ENCODE data around the gene NNAT. TPM values are rescaled to one million over a fixed set of nuclear protein-coding genes. Genes with fewer than 3 reads are reported as not detected.
"Not testable (repeated sequence)": the region's sequence is repeated elsewhere in the genome, so short reads cannot be mapped to it uniquely, and the experiment has no call there.

The NNAT gene
- total RNA-seq, 1 donor from 2014 or later: 0.83 TPM

DNA sequence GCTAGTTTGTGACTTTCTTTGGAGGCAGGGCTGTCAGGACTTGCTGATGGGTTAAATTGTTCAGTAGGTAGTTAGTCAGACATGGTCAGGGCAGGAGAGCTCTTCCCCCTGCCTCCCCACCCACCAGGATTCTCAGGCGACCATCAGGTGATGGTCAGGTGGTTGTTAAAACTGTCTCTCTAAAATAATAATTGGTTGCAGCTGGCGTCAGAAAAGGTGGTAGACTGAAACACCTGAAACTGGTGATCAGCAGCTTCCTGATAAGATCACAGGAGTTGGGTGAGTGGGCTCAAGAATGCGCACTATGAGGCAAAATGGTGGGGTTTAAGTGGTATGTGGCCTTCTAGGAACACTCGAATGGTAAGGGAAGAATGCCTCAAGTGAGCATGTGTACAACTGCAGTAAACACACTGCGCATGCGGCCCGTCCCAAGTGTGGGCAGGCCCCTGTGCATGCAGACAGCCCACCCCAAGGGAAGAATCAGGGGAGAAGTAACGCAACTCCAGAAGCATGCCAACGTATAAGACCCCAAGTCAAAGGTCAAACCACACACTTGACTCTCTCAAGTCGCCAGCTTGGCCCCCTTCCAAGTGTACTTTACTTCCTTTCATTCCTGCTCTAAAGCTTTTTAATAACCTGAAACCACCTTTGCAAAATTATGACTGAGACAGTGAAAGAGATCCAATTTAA is 14.5 kb downstream of the NNAT start:
- TF ChIP-seq, protein P1, sequence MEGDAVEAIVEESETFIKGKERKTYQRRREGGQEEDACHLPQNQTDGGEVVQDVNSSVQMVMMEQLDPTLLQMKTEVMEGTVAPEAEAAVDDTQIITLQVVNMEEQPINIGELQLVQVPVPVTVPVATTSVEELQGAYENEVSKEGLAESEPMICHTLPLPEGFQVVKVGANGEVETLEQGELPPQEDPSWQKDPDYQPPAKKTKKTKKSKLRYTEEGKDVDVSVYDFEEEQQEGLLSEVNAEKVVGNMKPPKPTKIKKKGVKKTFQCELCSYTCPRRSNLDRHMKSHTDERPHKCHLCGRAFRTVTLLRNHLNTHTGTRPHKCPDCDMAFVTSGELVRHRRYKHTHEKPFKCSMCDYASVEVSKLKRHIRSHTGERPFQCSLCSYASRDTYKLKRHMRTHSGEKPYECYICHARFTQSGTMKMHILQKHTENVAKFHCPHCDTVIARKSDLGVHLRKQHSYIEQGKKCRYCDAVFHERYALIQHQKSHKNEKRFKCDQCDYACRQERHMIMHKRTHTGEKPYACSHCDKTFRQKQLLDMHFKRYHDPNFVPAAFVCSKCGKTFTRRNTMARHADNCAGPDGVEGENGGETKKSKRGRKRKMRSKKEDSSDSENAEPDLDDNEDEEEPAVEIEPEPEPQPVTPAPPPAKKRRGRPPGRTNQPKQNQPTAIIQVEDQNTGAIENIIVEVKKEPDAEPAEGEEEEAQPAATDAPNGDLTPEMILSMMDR (IDR thresholded peaks at IDR 0.05): no peak
- Histone ChIP-seq H3K9me3 (no peaks in the 10 kb centered on the region), H3K4me1 (peaks cover 8% of the 10 kb centered on the region), H3K27me3 (ENCODE audit: low read depth) (peaks cover 4% of the 10 kb centered on the region), H3K27ac (no peak overlapping the region), H3K36me3 (no peaks in the 10 kb centered on the region), H3K4me3 (no peak overlapping the region)
- no peak for DNase-seq
- intact Hi-C loops (cut with DNase I): loop anchor here (10.0 kb wide), 2 partner anchors 261 to 331 kb away; no protein-coding TSS in a partner anchor
- ATAC-seq: peak; percentile 23 to 53

DNA sequence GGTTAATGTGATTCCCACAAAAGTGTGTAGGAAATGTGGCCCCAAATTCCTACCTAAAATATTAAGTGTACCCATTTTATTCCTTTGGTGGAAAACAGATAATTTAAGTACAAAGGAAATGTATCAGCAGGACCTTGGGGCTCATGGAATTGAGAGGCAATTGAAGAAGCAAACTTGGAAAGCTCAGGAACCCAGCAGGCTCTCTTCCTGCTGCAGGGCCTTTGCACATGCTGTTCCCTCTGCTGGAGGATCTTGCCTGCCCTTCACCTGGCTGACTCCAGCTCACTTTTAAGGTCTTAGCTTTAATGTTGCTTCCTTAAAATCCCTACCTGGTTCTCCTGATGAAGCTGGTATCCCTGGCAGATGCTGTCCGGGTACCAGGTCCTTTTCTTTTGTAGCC is 16.5 kb downstream of the NNAT start:
- intact Hi-C loops (cut with DNase I): loop anchor here (10.0 kb wide), 2 partner anchors 263 to 333 kb away; no protein-coding TSS in a partner anchor

DNA sequence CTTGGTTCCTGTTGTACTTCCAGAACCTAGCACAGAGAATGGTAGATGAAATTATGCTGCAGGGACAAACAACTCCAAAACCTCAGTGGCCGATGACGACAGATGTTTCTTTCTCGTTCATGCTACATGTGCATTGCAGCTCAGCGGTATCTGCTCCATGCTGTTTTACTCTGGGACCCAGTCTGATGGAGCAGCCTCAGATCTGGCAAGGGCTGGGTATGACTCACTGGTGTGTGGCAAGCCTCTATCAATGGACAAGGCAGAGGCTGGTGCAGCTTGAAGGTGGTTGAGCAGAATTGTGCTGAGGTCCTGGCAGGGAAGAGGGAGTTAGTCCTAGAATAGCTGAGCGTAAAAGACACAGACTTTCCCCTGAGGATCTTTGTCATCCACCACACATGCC is 17.0 kb downstream of the NNAT start:
- ATAC-seq (no peak), DNase-seq (no peak)
- Histone ChIP-seq H3K27me3 (ENCODE audit: low read depth) (peaks cover 4% of the 10 kb centered on the region), H3K4me1 (peaks cover 8% of the 10 kb centered on the region), H3K4me3 (no peak overlapping the region), H3K36me3 (no peaks in the 10 kb centered on the region), H3K9me3 (no peaks in the 10 kb centered on the region), H3K27ac (no peak overlapping the region)
- intact Hi-C loops (cut with DNase I): loop anchor here (10.0 kb wide), 2 partner anchors 263 to 333 kb away; no protein-coding TSS in a partner anchor
- TF ChIP-seq, protein P1 (IDR thresholded peaks at IDR 0.05): no peak

More for the DNA sequence above, 16.5 kb downstream of the NNAT start:
- no peaks in the 10 kb centered on the region for H3K9me3 ChIP-seq
- ATAC-seq (no peak), DNase-seq (no peak)
- H3K27ac ChIP-seq: no peak overlapping the region
- no peaks in the 10 kb centered on the region for H3K36me3 ChIP-seq
- TF ChIP-seq, protein P1 (IDR thresholded peaks at IDR 0.05): no peak
- H3K4me3 ChIP-seq: no peak overlapping the region
- peaks cover 4% of the 10 kb centered on the region for H3K27me3 ChIP-seq (ENCODE audit: low read depth)
- H3K4me1 ChIP-seq: peaks cover 8% of the 10 kb centered on the region

DNA sequence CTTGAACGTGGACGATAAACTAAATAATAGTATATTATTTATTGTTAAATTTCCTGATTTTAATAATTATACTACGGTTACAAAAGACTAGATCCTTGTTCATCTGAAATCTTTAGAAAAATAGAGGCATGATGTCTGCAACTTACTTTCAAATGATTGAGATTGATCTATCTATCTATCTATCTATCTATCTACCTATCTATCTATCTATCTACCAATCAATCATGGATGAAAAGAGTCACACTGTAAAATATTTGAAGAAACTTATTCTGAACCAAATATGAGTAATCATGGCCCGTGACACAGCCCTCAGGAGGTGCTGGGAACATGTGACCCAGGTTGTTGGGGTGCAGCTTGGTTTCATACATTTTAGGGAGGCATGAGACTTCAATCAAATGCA is 18.4 kb downstream of the NNAT start:
- H3K27ac ChIP-seq: no peak overlapping the region
- no peaks in the 10 kb centered on the region for H3K36me3 ChIP-seq
- DNase-seq: no peak
- peaks cover 4% of the 10 kb centered on the region for H3K4me1 ChIP-seq
- H3K27me3 ChIP-seq (ENCODE audit: low read depth): peaks cover 4% of the 10 kb centered on the region
- no peaks in the 10 kb centered on the region for H3K9me3 ChIP-seq
- intact Hi-C loops (cut with DNase I): loop anchor here (10.0 kb wide), 2 partner anchors 265 to 335 kb away; no protein-coding TSS in a partner anchor
- no peak overlapping the region for H3K4me3 ChIP-seq
- TF ChIP-seq, protein P1 (IDR thresholded peaks at IDR 0.05): no peak
- no peak for ATAC-seq

DNA sequence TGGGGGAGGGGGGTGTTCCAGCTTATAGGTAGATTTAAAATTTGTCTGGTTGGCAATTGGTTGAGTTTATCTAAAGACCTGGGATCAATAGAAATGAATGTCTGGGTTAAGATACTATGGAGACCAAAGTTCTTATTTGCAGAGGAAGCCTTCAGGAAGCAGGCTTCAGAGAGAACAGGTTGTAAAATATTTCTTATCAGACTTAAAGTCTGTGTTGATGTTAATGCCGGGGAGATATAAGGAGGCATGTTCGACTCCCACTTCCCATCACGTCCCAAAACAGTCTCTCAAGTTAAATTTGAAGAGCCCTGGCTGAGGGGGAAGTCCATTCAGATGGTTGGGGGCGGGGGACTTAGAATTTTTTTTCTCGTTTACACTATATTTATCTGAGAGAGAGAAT is 19.0 kb downstream of the NNAT start:
- H3K27ac ChIP-seq: no peak overlapping the region
- no peak overlapping the region for H3K4me3 ChIP-seq
- H3K36me3 ChIP-seq: no peaks in the 10 kb centered on the region
- DNase-seq (no peak), ATAC-seq (no peak)
- TF ChIP-seq, protein P1 (IDR thresholded peaks at IDR 0.05): no peak
- peaks cover 4% of the 10 kb centered on the region for H3K27me3 ChIP-seq (ENCODE audit: low read depth)
- intact Hi-C loops (cut with DNase I): no loop called here
- H3K4me1 ChIP-seq: no peaks in the 10 kb centered on the region
- H3K9me3 ChIP-seq: no peaks in the 10 kb centered on the region

DNA sequence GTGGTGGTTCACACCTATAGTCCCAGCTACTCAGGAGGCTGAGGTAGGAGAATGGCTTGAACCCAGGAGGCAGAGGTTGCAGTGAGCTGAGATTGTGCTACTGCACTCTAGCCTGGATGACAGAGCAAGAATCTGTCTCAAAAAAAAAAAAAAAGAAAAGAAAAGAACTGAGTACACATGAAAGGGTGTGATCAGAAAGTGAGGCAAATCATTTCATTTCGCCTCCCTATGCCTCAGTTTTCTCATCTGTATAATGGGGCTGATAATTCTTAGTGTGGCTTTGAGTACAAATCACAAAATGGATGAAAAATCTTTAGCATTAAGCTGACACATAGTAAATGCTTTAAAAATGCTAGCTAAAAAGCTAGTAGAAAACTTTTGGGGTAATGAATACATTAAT is 19.8 kb downstream of the NNAT start:
- H3K4me3 ChIP-seq; H3K9me3 ChIP-seq; DNase-seq; H3K36me3 ChIP-seq; H3K4me1 ChIP-seq; ATAC-seq; H3K27me3 ChIP-seq (ENCODE audit: low read depth); intact Hi-C loops (cut with DNase I); H3K27ac ChIP-seq: not testable (repeated sequence)
